Body of pancreas (tissue), 4 donors: Measurements from ENCODE around the gene PLXNB2.

Source experiments
- CTCF ChIP-seq, 7 experiments: fragments of 450-650 bp in 4 of 7; fragments of 200-600 bp in 3 of 7; sonication (generic) in 3 of 7; IDR thresholded peaks; one replicate each; pipeline ENCODE4 v1.5.1; 2016 to 2019; ENCODE audit warnings: antibody characterized with exemption in 7 of 7
- POLR2A ChIP-seq, 3 donors: fragments of 450-650 bp; IDR thresholded peaks; one replicate each; pipeline ENCODE4 v1.6.1; 2016; ENCODE audit warnings: antibody characterized with exemption in 3 of 3, mild to moderate bottlenecking in 2 of 3

GRCh38 chr22:50319503-50319951 lies 12.1 kb upstream of the PLXNB2 start:
- no peak for TF ChIP-seq CTCF (IDR thresholded peaks at IDR 0.05)
- no peak for TF ChIP-seq POLR2A (IDR thresholded peaks at IDR 0.05)
